K562 (cell line): ENCODE data around the gene KRTAP10-4. TPM values are rescaled to one million over a fixed set of nuclear protein-coding genes. Genes with fewer than 3 reads are reported as not detected.

Source experiments
- ATAC-seq: fragments of 200-7000 bp; cut with Tn5 transposase; 3 replicates; pipeline ENCODE4 v1.9.1; 2020; ENCODE audit warnings: moderate library complexity
- BruUV-seq: library from RNA; stranded (reverse); fragments of 400-500 nt; replicated peaks from 2 replicates; lab custom pipeline; 2021; lab: Mats Ljungman, UMichigan
- CTCF ChIA-PET: fragments of 300-600 bp; formaldehyde crosslinking; extraction: SDS; loops from one replicate; lab custom pipeline; 2021; ENCODE audit warnings: low intra/inter-chr PET ratio; lab: Yijun Ruan, JAX
- POLR2A ChIA-PET: fragments of 300-600, 350-650 bp; sonication (Branson Sonifier 250); formaldehyde crosslinking; extraction: SDS; loops from one replicate; lab custom pipeline; 2021; ENCODE audit warnings: antibody characterized with exemption, inconsistent platforms; lab: Yijun Ruan, JAX
- DNase-seq, 4 experiments: peaks; one replicate each; pipeline versions ENCODE4 v3.0.0 to v3.0.0-alpha.2; 2011 to 2018; ENCODE audit warnings: low spot score in 3 of 4, mixed read lengths in 3 of 4; ENCODE audit errors: extremely low read depth in 1 of 4
- FAIRE-seq: peaks from 2 replicates; lab custom pipeline; 2011; peaks lifted over from hg19 to GRCh38; lab: Jason Lieb, UNC
- H2AFZ ChIP-seq: 2 replicates; pipeline ENCODE4 v1.6.0; 2011; ENCODE audit warnings: low read depth, low read length, control low read depth, inconsistent platforms
- H3K27ac ChIP-seq: fragments of 200-600 bp; 3 replicates; pipeline ENCODE4 v1.8.0; 2011; ENCODE audit warnings: low read depth, mild to moderate bottlenecking, control low read depth, inconsistent platforms, low read length, moderate library complexity, mixed read lengths; ENCODE audit errors: extremely low read depth
- H3K27me3 ChIP-seq, 2 experiments: fragments of 300-600 bp in 1 of 2; 2 replicates in 1 of 2; 3 replicates in 1 of 2; pipeline versions ENCODE4 v1.6.0 to v1.8.0; 2011; ENCODE audit warnings: inconsistent platforms in 2 of 2, low read length in 2 of 2, mild to moderate bottlenecking in 1 of 2, mixed read lengths in 1 of 2, moderate library complexity in 1 of 2; ENCODE audit not compliant: control insufficient read depth in 2 of 2, insufficient read depth in 2 of 2
- H3K36me3 ChIP-seq: fragments of 300-600 bp; 3 replicates; pipeline ENCODE4 v1.8.0; 2011; ENCODE audit warnings: mild to moderate bottlenecking, low read length, inconsistent platforms; ENCODE audit not compliant: control insufficient read depth, insufficient read depth
- H3K4me1 ChIP-seq, 2 experiments: fragments of 200-600 bp in 1 of 2; replicated peaks in 1 of 2; 2 replicates in 1 of 2; 3 replicates in 1 of 2; pipeline versions ENCODE4 v1.5.1 to v1.8.0; 2011; ENCODE audit warnings: inconsistent platforms in 2 of 2, low read length in 2 of 2, mild to moderate bottlenecking in 1 of 2, mixed read lengths in 1 of 2, moderate library complexity in 1 of 2; ENCODE audit not compliant: control insufficient read depth in 2 of 2, insufficient read depth in 2 of 2
- H3K4me2 ChIP-seq: 2 replicates; pipeline ENCODE4 v1.6.1; 2011; ENCODE audit warnings: low read length, control low read depth, inconsistent platforms, mixed read lengths; ENCODE audit not compliant: insufficient read depth
- H3K4me3 ChIP-seq: fragments of 200-600 bp; sonication (generic), shearing (Covaris generic); 2 replicates; pipeline ENCODE4 v1.5.1; 2016; ENCODE audit warnings: control low read depth, inconsistent platforms
- H3K79me2 ChIP-seq: fragments of 200-600 bp; 3 replicates; pipeline ENCODE4 v1.8.0; 2011; ENCODE audit warnings: low read length, inconsistent platforms; ENCODE audit not compliant: control insufficient read depth, insufficient read depth
- H3K9ac ChIP-seq, 2 experiments: 2 replicates each; pipeline versions ENCODE4 v1.6.0 to v1.6.1; 2011; ENCODE audit warnings: low read depth in 2 of 2, low read length in 2 of 2, control low read depth in 1 of 2, inconsistent platforms in 1 of 2, mild to moderate bottlenecking in 1 of 2, mixed read lengths in 1 of 2; ENCODE audit not compliant: insufficient read depth in 1 of 2
- H3K9me1 ChIP-seq: one replicate; pipeline ENCODE4 v1.6.0; 2011; ENCODE audit warnings: inconsistent platforms, mild to moderate bottlenecking, low read length, moderate library complexity; ENCODE audit not compliant: control insufficient read depth, insufficient read depth
- H3K9me3 ChIP-seq: replicated peaks from 2 replicates; pipeline ENCODE4 v1.5.1; 2011; ENCODE audit warnings: low read depth, low read length, inconsistent platforms; ENCODE audit not compliant: control insufficient read depth, insufficient read depth
- H4K20me1 ChIP-seq: replicated peaks from 2 replicates; pipeline ENCODE4 v1.6.1; 2011; ENCODE audit warnings: low read length, inconsistent platforms, mixed read lengths; ENCODE audit not compliant: control insufficient read depth, insufficient read depth
- FOXJ2 ChIP-seq: fragments of 200-800 bp; sonication (Bioruptor generic); IDR thresholded peaks from 2 replicates; pipeline ENCODE4 v1.6.1; 2016; ENCODE audit warnings: missing genetic modification characterization, missing compliant biosample characterization
- GTF2F1 ChIP-seq: IDR thresholded peaks from 2 replicates; pipeline ENCODE4 v1.6.1; 2011; ENCODE audit warnings: low read depth, low read length, improper control_type of control experiment
- MEF2A ChIP-seq: IDR thresholded peaks from 2 replicates; pipeline ENCODE4 v1.6.1; 2011; ENCODE audit warnings: low read depth, mild to moderate bottlenecking, low read length, moderate library complexity; ENCODE audit not compliant: control insufficient read depth
- ZKSCAN8 ChIP-seq: fragments of 200-800 bp; sonication (Bioruptor generic); IDR thresholded peaks from 2 replicates; pipeline ENCODE4 v1.6.1; 2016; ENCODE audit warnings: missing genetic modification characterization, missing compliant biosample characterization
- ZNF436 ChIP-seq: fragments of 250-450, 450-650 bp; sonication (Bioruptor Pico); formaldehyde crosslinking; IDR thresholded peaks from 2 replicates; pipeline ENCODE4 v1.7.0; 2020; ENCODE audit warnings: mild to moderate bottlenecking
- WGBS: fragments of 100-300 bp; shearing (Covaris generic); methylation state at CpG from one replicate; pipeline ENCODE4 v1.1.6; 2016; ENCODE audit warnings: low coverage, mixed read lengths; ENCODE audit not compliant: insufficient coverage; ENCODE audit errors: missing lambda C conversion rate; 5-methylcytosine and 5-hydroxymethylcytosine counted together
- in situ Hi-C: fragments of 300-500 bp; cut with MboI; formaldehyde crosslinking; loops from 4 replicates; pipeline ENCODE4 v1.15.0; 2018; ENCODE audit warnings: inconsistent platforms, mixed read lengths
- intact Hi-C: fragments of 100-400 bp; cut with micrococcal nuclease; formaldehyde crosslinking; loops from 2 replicates; pipeline ENCODE4 v1.14.2; 2022
- polyA plus RNA-seq, 8 experiments: library from polyadenylated mRNA; depleted of rRNA in 4 of 8; stranded (reverse) in 5 of 8; unstranded in 3 of 8; fragments of >200 nt; fragmentation: Nextera tagmentation in 2 of 8; fragmentation: Illumina TruSeq in 1 of 8; extraction: Ambion mirVana in 2 of 8; extraction: Trizol in 1 of 8; gene quantifications; 2 replicates each; pipeline versions ENCODE4 v1.2.1 to v1.2.3, GENCODE V29; 2011 to 2014; ENCODE audit warnings: inconsistent platforms in 1 of 8, missing spikeins in 1 of 8
- total RNA-seq, 7 experiments: library from RNA; depleted of rRNA in 6 of 7; stranded (reverse); fragments of >200 nt in 6 of 7; fragmentation: Illumina TruSeq in 2 of 7; extraction: Trizol in 2 of 7; gene quantifications; 2 replicates each; pipeline versions ENCODE4 v1.2.1 to v1.2.3, GENCODE V29; 2011 to 2021; ENCODE audit warnings: low replicate concordance in 1 of 7
- TF ChIP-seq, protein P1 (sequence below): sonication (generic); formaldehyde crosslinking; IDR thresholded peaks from 2 replicates; pipeline ENCODE4 v1.8.1; 2023; ENCODE audit warnings: mild to moderate bottlenecking, missing genetic modification reagents, moderate library complexity

The KRTAP10-4 gene
- total and polyA plus RNA-seq, 9 of the 15 experiments (the other 6 are each of a cell fraction or from before 2014, with no cell fraction given): not detected

DNA sequence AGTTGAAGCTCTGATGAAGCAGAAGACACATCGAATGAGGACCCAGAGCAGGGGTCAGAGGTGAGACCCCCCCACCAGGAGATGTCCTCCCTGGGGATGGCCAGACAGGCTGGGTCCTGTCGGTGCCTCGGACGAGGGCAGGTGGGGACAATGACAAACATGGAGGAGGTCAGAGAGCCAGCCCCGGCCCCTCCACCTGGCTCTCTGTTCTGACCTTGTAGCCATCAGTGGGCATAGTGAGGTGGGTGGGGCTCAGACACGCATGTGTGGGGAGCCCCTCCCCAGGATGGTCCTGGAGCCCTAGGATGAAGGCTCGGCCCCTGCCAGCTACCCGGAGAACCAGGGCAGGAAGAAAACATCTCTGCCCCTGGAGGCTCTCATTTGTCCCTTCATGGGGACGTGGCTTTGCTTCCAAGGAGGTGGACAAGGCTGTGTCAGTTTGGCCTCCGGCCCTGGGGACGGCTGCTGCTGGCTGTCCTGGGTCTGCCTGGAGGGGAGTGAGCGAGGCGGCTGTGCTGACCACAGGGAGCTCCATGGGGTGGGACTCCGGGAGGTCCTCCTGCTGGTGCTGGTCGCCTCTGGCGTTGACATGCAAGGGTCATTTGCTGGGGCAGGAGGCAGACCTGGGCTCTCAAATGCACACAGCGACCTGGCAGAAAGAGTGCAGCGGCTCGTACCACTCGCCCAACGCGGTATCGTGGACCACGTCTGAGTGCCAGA lies 16.2 kb downstream of the KRTAP10-4 start:
- peaks cover 19 to 37% of the 10 kb centered on the region in 2 experiments for H3K4me1 ChIP-seq
- intact Hi-C loops: no loop called here
- no TSS peak for BruUV-seq
- H3K4me2 ChIP-seq: no peak overlapping the region
- ATAC-seq (no peak), DNase-seq (no peak), FAIRE-seq (no peak)
- H3K36me3 ChIP-seq: no peaks in the 10 kb centered on the region
- peaks cover 0 to 9% of the 10 kb centered on the region in 2 experiments; a peak in 1 of 5 replicates for H3K27me3 ChIP-seq
- no peaks in the 10 kb centered on the region for H4K20me1 ChIP-seq
- no peak overlapping the region for H3K27ac ChIP-seq
- H3K4me3 ChIP-seq: no peak overlapping the region
- no peaks in the 10 kb centered on the region for H3K9me1 ChIP-seq
- peak overlapping the region in 1 of 2 experiments; percentile 68; a peak in 1 of 4 replicates for H3K9ac ChIP-seq
- WGBS: 1% methylated on average over 24 of the region's 24 CpGs
- TF ChIP-seq ZKSCAN8 (no peak), MEF2A (no peak), ZNF436 (no peak), GTF2F1 (no peak), FOXJ2 (no peak)
- TF ChIP-seq, protein P1, sequence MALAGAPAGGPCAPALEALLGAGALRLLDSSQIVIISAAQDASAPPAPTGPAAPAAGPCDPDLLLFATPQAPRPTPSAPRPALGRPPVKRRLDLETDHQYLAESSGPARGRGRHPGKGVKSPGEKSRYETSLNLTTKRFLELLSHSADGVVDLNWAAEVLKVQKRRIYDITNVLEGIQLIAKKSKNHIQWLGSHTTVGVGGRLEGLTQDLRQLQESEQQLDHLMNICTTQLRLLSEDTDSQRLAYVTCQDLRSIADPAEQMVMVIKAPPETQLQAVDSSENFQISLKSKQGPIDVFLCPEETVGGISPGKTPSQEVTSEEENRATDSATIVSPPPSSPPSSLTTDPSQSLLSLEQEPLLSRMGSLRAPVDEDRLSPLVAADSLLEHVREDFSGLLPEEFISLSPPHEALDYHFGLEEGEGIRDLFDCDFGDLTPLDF (CRISPR knock-in tag): no peak
- ChIA-PET POLR2A (interaction anchor here (0.6 kb wide), 1 partner anchor 96 kb away, joined by 3 read pairs; no protein-coding TSS in a partner anchor), CTCF (no interaction called here)
- H3K79me2 ChIP-seq: no peaks in the 10 kb centered on the region
- H3K9me3 ChIP-seq: no peaks in the 10 kb centered on the region; the same call in 1 of the 2 replicates
- no peak overlapping the region for H2AFZ ChIP-seq
- in situ Hi-C loops: no loop called here
